SK-N-SH treated with all-trans-retinoic acid at 6 μM for 48 hours (cell line): Measurements from ENCODE around the gene NUP153.

ENCODE experiments used
- ARNTL ChIP-seq: fragments of 450-650 bp; formaldehyde crosslinking; IDR thresholded peaks from 2 replicates; pipeline ENCODE4 v1.5.0; 2020; ENCODE audit warnings: low read depth, mild to moderate bottlenecking, moderate library complexity, borderline replicate concordance
- CSDC2 ChIP-seq: fragments of 250-450 bp; sonication (Bioruptor Pico); IDR thresholded peaks from 2 replicates; pipeline ENCODE4 v1.5.0; 2020; ENCODE audit warnings: mild to moderate bottlenecking, moderate library complexity
- GLIS3 ChIP-seq: fragments of 250-450 bp; sonication (Bioruptor Pico); IDR thresholded peaks from 2 replicates; pipeline ENCODE4 v1.5.0; 2020; ENCODE audit warnings: mild to moderate bottlenecking, moderate library complexity
- PATZ1 ChIP-seq: fragments of 250-450 bp; sonication (Bioruptor Pico); IDR thresholded peaks from 2 replicates; pipeline ENCODE4 v1.8.0; 2020; ENCODE audit warnings: mild to moderate bottlenecking, moderate library complexity, borderline replicate concordance
- POU6F1 ChIP-seq: fragments of 250-450 bp; sonication (Bioruptor Pico); IDR thresholded peaks from 2 replicates; pipeline ENCODE4 v1.8.0; 2021; ENCODE audit warnings: low read depth, mild to moderate bottlenecking, moderate library complexity, borderline replicate concordance
- PPARA ChIP-seq: fragments of 250-450 bp; sonication (Bioruptor Pico); IDR thresholded peaks from 2 replicates; pipeline ENCODE4 v1.5.0; 2020; ENCODE audit warnings: mild to moderate bottlenecking, borderline replicate concordance
- RARB ChIP-seq: fragments of 250-450 bp; sonication (Bioruptor Pico); IDR thresholded peaks from 2 replicates; pipeline ENCODE4 v1.8.0; 2021; ENCODE audit warnings: mild to moderate bottlenecking, moderate library complexity
- TSHZ2 ChIP-seq: fragments of 250-450 bp; sonication (Bioruptor Pico); IDR thresholded peaks from 2 replicates; pipeline ENCODE4 v1.5.0; 2020; ENCODE audit warnings: mild to moderate bottlenecking, moderate library complexity
- ZC3H10 ChIP-seq: fragments of 250-450 bp; sonication (Bioruptor Pico); IDR thresholded peaks from 2 replicates; pipeline ENCODE4 v1.5.1; 2021; ENCODE audit warnings: mild to moderate bottlenecking, moderate library complexity
- ZFP3 ChIP-seq: fragments of 250-450 bp; sonication (Bioruptor Pico); IDR thresholded peaks from 2 replicates; pipeline ENCODE4 v1.5.0; 2020; ENCODE audit warnings: mild to moderate bottlenecking, moderate library complexity
- ZNF565 ChIP-seq: fragments of 450-650 bp; formaldehyde crosslinking; conservative IDR thresholded peaks from 2 replicates; pipeline ENCODE4 v1.5.0; 2020; ENCODE audit warnings: low read depth, mild to moderate bottlenecking, moderate library complexity
- ZNF70 ChIP-seq: fragments of 450-650 bp; formaldehyde crosslinking; IDR thresholded peaks from 2 replicates; pipeline ENCODE4 v1.5.0; 2020; ENCODE audit warnings: mild to moderate bottlenecking, moderate library complexity

- TF ChIP-seq GLIS3 (CRISPR knock-in tag) (no peak), PATZ1 (CRISPR knock-in tag) (no peak), POU6F1 (CRISPR knock-in tag) (no peak), ZNF70 (no peak), ZFP3 (CRISPR knock-in tag) (no peak), PPARA (CRISPR knock-in tag) (no peak), ZC3H10 (CRISPR knock-in tag) (no peak), TSHZ2 (CRISPR knock-in tag) (no peak), ARNTL (no peak), ZNF565 (CRISPR knock-in tag) (no peak), RARB (CRISPR knock-in tag) (no peak), CSDC2 (CRISPR knock-in tag) (no peak)
Observed at GRCh38 chr6:17712576-17712975, 5.9 kb upstream of the NUP153 start.
